ENCODE data around the gene OR7C2. TPM values are rescaled to one million over a fixed set of nuclear protein-coding genes. Genes with fewer than 3 reads are reported as not detected.

Gene OR7C2
- polyA plus RNA-seq, 3 donors = not detected

DNA sequence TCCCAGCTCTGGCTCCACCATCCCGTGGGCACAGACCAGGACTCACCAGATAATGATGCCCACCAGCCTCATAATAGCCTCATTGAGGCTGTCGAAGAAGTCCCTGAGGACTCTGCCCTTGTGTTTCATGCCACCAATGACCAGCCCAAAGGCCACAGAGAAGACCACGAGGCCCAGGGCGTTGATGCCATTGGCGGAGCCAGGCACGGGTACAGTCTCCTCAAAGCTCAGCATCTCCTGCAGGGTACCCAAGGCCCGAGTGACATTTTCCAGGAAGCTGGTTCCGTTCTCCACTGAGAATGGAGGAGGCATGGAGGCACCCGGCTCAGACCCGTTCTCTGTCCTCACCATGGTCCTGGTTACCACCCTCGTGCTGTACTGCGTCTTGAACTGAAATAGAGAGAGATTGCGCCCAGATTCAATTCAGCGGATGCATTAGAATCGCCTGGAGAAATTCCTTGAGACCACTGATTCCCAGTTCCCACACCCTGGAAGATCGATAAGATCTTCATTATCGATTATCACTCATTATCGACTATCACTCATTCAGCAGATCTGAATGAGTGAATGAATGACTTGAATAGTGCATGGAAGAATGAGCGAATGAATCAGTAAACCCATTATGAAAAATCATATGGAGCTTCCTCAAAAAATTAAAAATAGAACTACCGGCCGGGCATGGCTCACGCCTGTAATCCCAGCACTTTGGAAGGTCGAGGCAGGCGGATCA, 20.8 kb downstream of the OR7C2 start:
- Histone ChIP-seq H3K4me2 (replicated peaks; ENCODE audit: extremely low read depth, low read length, poor library complexity, severe bottlenecking) (no peak overlapping the region), H3K27me3 (ENCODE audit: control insufficient read depth in 2 of 2, insufficient read depth in 2 of 2, low read length in 2 of 2) (no peaks in the 10 kb centered on the region), H3K36me3 (replicated peaks in 1 of 2; ENCODE audit: control insufficient read depth in 1 of 2, insufficient read depth in 2 of 2, low read length in 2 of 2) (no peaks in the 10 kb centered on the region), H3K9ac (ENCODE audit: insufficient read depth, low read length, poor library complexity, severe bottlenecking) (no peak overlapping the region), H4K20me1 (ENCODE audit: insufficient read depth, low read length) (no peaks in the 10 kb centered on the region), H2AFZ (ENCODE audit: insufficient read depth, low read depth, low read length, poor library complexity, severe bottlenecking) (no peak overlapping the region), H3K9me3 (replicated peaks in 1 of 2; ENCODE audit: control insufficient read depth in 1 of 2, insufficient read depth in 1 of 2, low read length in 2 of 2) (peaks cover 34 to 47% of the 10 kb centered on the region in 2 donors), H3K4me3 (replicated peaks in 1 of 3; ENCODE audit: low read depth in 2 of 3, low read length in 3 of 3) (no peak overlapping the region), H3K79me2 (ENCODE audit: insufficient read depth, low read length) (no peaks in the 10 kb centered on the region), H3K27ac (ENCODE audit: low read depth in 1 of 2, low read length in 2 of 2) (no peak overlapping the region), H3K4me1 (ENCODE audit: control insufficient read depth in 1 of 2, insufficient read depth in 2 of 2, low read length in 2 of 2) (no peaks in the 10 kb centered on the region)
- H3K27ac Mint-ChIP-seq = no peak overlapping the region
- H3K27me3 Mint-ChIP-seq (ENCODE audit: low read depth in 3 of 3) = peaks cover 0 to 2% (median 0%) of the 10 kb centered on the region in 3 donors
- no peak overlapping the region for H3K4me3 Mint-ChIP-seq
- TF ChIP-seq, protein P1, sequence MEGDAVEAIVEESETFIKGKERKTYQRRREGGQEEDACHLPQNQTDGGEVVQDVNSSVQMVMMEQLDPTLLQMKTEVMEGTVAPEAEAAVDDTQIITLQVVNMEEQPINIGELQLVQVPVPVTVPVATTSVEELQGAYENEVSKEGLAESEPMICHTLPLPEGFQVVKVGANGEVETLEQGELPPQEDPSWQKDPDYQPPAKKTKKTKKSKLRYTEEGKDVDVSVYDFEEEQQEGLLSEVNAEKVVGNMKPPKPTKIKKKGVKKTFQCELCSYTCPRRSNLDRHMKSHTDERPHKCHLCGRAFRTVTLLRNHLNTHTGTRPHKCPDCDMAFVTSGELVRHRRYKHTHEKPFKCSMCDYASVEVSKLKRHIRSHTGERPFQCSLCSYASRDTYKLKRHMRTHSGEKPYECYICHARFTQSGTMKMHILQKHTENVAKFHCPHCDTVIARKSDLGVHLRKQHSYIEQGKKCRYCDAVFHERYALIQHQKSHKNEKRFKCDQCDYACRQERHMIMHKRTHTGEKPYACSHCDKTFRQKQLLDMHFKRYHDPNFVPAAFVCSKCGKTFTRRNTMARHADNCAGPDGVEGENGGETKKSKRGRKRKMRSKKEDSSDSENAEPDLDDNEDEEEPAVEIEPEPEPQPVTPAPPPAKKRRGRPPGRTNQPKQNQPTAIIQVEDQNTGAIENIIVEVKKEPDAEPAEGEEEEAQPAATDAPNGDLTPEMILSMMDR (IDR thresholded peaks at IDR 0.05) = no peak
- WGBS (ENCODE audit: insufficient coverage) = 95% methylated on average over 13 of the region's 24 CpGs
- no peaks in the 10 kb centered on the region for H3K4me1 Mint-ChIP-seq
- no peaks in the 10 kb centered on the region for H3K36me3 Mint-ChIP-seq
- no peak for DNase-seq
- intact Hi-C loops (cut with micrococcal nuclease) = no loop called here
- H3K9me3 Mint-ChIP-seq = peaks cover 4 to 11% (median 7%) of the 10 kb centered on the region in 7 donors

DNA sequence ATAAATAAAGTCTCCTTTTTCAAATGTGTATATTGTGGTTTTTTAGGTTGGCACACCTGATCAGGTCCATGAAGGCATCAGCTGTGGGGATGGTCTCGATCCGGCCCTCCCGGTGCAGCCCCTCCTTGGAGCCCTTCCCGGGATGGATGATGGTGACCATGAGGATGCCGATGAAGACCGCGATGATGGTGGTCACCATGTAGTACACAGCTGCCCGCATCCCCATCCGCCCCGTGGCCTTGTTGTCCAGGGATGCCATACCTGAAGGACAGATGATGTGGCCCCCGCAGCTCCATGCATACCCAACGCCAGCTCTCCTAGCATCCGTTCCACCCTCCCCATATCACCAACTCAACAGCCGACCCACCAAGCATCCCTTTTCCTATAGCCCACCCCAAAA, 27.0 kb downstream of the OR7C2 start:
- Mint-ChIP-seq H3K27me3 (ENCODE audit: low read depth in 3 of 3) (peaks cover 0 to 10% (median 6%) of the 10 kb centered on the region in 3 donors), H3K4me1 (no peaks in the 10 kb centered on the region), H3K4me3 (no peak overlapping the region), H3K36me3 (no peaks in the 10 kb centered on the region), H3K27ac (no peak overlapping the region), H3K9me3 (peaks cover 0 to 13% (median 1%) of the 10 kb centered on the region in 7 donors)
- H3K9me3 ChIP-seq (replicated peaks in 1 of 2; ENCODE audit: control insufficient read depth in 1 of 2, insufficient read depth in 1 of 2, low read length in 2 of 2) = no peaks in the 10 kb centered on the region
- no peak for DNase-seq
- no peaks in the 10 kb centered on the region for H3K79me2 ChIP-seq (ENCODE audit: insufficient read depth, low read length)
- intact Hi-C loops (cut with micrococcal nuclease) = no loop called here
- H3K27me3 ChIP-seq (ENCODE audit: control insufficient read depth in 2 of 2, insufficient read depth in 2 of 2, low read length in 2 of 2) = no peaks in the 10 kb centered on the region
- H4K20me1 ChIP-seq (ENCODE audit: insufficient read depth, low read length) = no peaks in the 10 kb centered on the region
- TF ChIP-seq, protein P1 (IDR thresholded peaks at IDR 0.05) = no peak
- H3K4me1 ChIP-seq (ENCODE audit: control insufficient read depth in 1 of 2, insufficient read depth in 2 of 2, low read length in 2 of 2) = no peaks in the 10 kb centered on the region
- H2AFZ ChIP-seq (ENCODE audit: insufficient read depth, low read depth, low read length, poor library complexity, severe bottlenecking) = no peak overlapping the region
- no peak overlapping the region for H3K27ac ChIP-seq (ENCODE audit: low read depth in 1 of 2, low read length in 2 of 2)
- H3K4me2 ChIP-seq (replicated peaks; ENCODE audit: extremely low read depth, low read length, poor library complexity, severe bottlenecking) = no peak overlapping the region
- H3K36me3 ChIP-seq (replicated peaks in 1 of 2; ENCODE audit: control insufficient read depth in 1 of 2, insufficient read depth in 2 of 2, low read length in 2 of 2) = no peaks in the 10 kb centered on the region
- WGBS (ENCODE audit: insufficient coverage) = 96% methylated on average over 14 of the region's 14 CpGs
- H3K4me3 ChIP-seq (replicated peaks in 1 of 3; ENCODE audit: low read depth in 2 of 3, low read length in 3 of 3) = no peak overlapping the region
- H3K9ac ChIP-seq (ENCODE audit: insufficient read depth, low read length, poor library complexity, severe bottlenecking) = no peak overlapping the region
